MM.1S (cell line): ENCODE measurements around the gene TMED5.

Experiments
- EZH2 ChIP-seq: fragments of 300-600 bp; sonication (generic); optimal IDR thresholded peaks from 2 replicates; pipeline ENCODE3; 2017; ENCODE audit warnings: low read depth, mild to moderate bottlenecking, antibody characterized with exemption, low read length, mixed read lengths
- EZH2phosphoT487 ChIP-seq: fragments of 300-600 bp; sonication (generic); IDR thresholded peaks from 2 replicates; pipeline ENCODE4 v1.6.1; 2018; ENCODE audit warnings: antibody characterized with exemption, low read length
- TF ChIP-seq, protein P1 (sequence below): fragments of 300-600 bp; sonication (generic); IDR thresholded peaks from 2 replicates; pipeline ENCODE4 v1.5.1; 2016; ENCODE audit warnings: antibody characterized with exemption, low read length, mixed read lengths

- TF ChIP-seq EZH2 (no peak), EZH2phosphoT487 (no peak)
- TF ChIP-seq, protein P1, sequence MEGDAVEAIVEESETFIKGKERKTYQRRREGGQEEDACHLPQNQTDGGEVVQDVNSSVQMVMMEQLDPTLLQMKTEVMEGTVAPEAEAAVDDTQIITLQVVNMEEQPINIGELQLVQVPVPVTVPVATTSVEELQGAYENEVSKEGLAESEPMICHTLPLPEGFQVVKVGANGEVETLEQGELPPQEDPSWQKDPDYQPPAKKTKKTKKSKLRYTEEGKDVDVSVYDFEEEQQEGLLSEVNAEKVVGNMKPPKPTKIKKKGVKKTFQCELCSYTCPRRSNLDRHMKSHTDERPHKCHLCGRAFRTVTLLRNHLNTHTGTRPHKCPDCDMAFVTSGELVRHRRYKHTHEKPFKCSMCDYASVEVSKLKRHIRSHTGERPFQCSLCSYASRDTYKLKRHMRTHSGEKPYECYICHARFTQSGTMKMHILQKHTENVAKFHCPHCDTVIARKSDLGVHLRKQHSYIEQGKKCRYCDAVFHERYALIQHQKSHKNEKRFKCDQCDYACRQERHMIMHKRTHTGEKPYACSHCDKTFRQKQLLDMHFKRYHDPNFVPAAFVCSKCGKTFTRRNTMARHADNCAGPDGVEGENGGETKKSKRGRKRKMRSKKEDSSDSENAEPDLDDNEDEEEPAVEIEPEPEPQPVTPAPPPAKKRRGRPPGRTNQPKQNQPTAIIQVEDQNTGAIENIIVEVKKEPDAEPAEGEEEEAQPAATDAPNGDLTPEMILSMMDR = no peak
Observed at GRCh38 chr1:93180723-93181613, 755 bp upstream of the TMED5 start, which contains the start of gene CCDC18.
